LNCaP clone FGC (cell line): ENCODE measurements around the gene GPC5.

Source experiments
- DNase-seq: peaks from one replicate; pipeline ENCODE4 v3.0.0-alpha.2; 2011; ENCODE audit warnings: low read depth
- H3K4me3 ChIP-seq: 2 replicates; pipeline ENCODE4 v1.5.1; 2011; ENCODE audit warnings: mild to moderate bottlenecking, low read depth, low read length, control low read depth
- CTCF ChIP-seq: IDR thresholded peaks from 2 replicates; pipeline ENCODE4 v1.5.1; 2012; ENCODE audit warnings: mild to moderate bottlenecking; ENCODE audit not compliant: control insufficient read depth, insufficient read depth; ENCODE audit errors: extremely low read depth

GPC5 gene

DNA sequence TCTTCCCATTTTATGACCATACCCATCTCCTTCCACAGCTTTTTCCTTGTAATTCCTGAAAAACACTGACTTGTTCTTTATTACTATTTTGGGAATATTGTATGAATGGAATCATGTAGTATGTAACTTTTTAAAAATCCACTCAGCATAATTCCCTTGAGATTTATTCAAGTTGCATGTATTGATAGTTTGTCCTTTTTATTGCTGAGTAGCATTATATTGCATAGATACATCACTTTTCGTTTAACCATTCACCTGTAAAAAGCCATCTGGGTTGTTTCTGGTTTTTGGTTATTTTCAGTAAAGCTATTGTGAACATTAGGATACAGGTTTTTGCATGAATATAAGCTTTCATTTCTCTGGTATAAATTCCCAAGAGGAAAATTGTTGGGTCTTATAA lies 115.4 kb downstream of the GPC5 start:
- no peak overlapping the region for H3K4me3 ChIP-seq
- no peak for TF ChIP-seq CTCF
- no peak for DNase-seq

DNA sequence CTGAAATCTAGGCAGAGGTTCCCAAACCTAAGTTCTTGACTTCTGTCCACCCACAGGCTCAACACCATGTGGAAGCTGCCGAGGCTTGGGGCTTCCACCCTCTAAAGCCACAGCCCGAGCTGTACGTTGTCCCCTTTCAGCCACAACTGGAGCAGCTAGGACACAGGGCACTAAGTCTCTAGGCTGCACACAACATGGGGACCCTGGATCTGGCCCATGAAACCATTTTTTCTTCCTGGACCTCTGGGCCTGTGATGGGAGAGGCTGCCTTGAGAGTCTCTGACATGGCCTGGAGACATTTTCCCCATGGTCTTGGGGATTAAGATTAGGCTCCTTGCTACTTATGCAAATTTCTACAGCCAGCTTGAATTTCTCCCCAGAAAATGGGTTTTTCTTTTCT lies 118.4 kb downstream of the GPC5 start:
- no peak for DNase-seq
- no peak for TF ChIP-seq CTCF
- no peak overlapping the region for H3K4me3 ChIP-seq

- DNase-seq = no peak
- no peak overlapping the region for H3K4me3 ChIP-seq
- no peak for TF ChIP-seq CTCF
Measured at GRCh38 chr13:91520952-91521351, 122.5 kb downstream of the GPC5 start.

DNA sequence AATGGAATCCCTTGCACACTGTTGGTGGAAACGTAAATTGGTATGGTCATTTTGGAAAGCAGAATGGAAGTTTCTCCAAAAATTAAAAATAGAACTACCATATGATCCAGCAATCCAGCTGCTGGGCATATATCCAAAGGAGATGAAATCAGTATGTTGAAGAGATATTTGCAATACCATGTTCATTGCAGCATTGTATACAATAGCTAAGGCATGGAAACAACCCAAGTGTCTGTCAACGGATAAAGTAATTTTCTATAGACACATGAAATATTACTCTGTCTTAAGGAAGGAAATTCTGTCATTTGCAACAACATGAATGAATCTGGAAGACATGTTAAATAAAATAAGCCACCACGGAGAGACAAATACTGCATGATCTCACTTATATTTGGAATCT lies 124.7 kb downstream of the GPC5 start:
- no peak overlapping the region for H3K4me3 ChIP-seq
- no peak for DNase-seq
- no peak for TF ChIP-seq CTCF

DNA sequence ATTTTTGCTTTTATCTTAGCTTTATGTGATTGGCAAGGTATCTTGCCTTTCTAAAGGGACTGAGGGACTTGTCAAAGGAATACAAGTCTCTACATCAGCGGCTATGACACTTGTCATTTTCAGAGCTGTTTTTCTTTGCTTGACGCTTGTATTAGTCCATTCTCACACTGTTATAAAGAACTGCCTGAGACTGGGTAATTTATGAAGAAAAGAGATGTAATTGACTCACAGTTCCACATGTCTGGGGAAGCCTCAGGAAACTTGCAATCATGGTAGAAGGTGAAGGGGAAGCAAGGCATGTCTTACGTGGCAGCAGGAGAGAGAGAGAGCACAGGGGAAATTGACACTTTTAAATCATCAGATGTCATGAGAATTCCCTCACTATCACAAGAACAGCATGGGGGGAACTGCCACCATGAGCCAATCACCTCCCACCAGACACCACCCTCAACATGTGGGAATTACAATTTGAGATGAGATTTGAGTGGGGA lies 128.2 kb downstream of the GPC5 start:
- no peak for DNase-seq
- no peak overlapping the region for H3K4me3 ChIP-seq
- TF ChIP-seq CTCF = no peak

DNA sequence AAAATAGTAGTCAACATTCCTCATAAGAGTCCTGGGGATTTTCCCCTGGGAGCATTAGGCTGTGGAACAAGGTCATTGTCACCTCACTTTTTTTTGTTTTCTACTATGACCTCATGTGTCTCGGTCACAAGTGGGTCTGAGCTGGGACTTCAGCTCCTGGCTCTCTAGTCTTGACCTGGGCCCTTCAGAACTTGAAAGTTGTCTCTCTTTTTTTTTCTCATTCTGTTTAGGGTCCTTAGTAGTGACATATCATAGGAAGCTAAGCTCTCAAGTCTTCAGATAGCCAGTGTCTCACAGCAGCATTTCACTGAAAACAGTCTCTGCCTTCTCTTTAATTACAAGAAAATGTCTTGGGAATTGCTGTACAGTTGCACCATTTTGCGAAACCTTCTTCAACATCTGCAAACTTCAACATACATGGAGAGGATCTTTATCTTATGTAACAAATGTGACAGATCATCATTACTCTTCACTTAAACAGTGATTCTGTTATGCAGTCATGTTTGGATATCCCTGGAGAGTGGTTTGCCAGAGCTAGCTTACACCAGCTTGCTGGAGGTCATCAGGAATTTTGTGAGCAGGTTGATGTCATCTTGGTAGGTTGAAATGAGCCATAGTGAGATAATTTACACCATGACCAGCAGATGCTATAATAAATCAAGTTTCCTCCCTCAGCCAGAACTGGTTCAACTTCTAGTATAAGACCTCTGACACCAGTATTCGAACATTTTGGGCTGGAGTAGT lies 131.5 kb downstream of the GPC5 start:
- no peak for TF ChIP-seq CTCF
- no peak for DNase-seq
- no peak overlapping the region for H3K4me3 ChIP-seq

DNA sequence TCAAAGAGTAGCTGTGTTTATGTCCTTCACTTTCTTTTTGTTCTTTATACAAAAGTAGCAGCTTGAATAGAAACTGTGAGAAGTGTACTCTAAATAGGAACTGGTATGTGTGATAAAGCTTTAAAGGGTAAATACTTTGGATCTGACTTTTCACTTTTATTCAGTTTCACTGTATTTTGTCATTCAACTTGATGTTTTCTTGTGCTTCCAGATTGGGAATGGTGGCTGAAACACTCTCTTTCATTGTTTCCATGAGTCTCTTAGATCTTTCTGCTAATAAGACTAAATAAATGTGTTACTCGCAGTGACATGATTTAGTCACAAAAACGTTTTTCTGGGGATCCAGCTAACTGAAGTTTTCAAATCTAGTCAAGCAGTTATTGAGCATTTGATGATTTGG lies 133.2 kb downstream of the GPC5 start:
- TF ChIP-seq CTCF = no peak
- DNase-seq = no peak
- no peak overlapping the region for H3K4me3 ChIP-seq
